GM12874 (cell line): ENCODE measurements around the gene MCEMP1.

Source experiments
- CTCF ChIP-seq: IDR thresholded peaks from 2 replicates; pipeline ENCODE4 v1.5.1; 2011; ENCODE audit warnings: low read depth, mild to moderate bottlenecking, control low read depth, low read length, moderate library complexity; ENCODE audit not compliant: insufficient read depth

Gene MCEMP1

GRCh38 chr19:7676854-7677253 lies at the start of gene MCEMP1:
Gene MCEMP1 (plus strand): TSS chr19:7677090. CDS start chr19:7677121, 31 bp downstream.
- no peak for TF ChIP-seq CTCF

- TF ChIP-seq CTCF: no peak
Measured at GRCh38 chr19:7627166-7627565, 49.7 kb upstream of the MCEMP1 start.

GRCh38 chr19:7628589-7629311 lies 48.1 kb upstream of the MCEMP1 start:
- no peak for TF ChIP-seq CTCF

GRCh38 chr19:7629347-7630054 lies 47.4 kb upstream of the MCEMP1 start, which contains the start of the genes PET100 and XAB2:
Gene PET100 (plus strand): TSS chr19:7629793. CDS start chr19:7629834, 41 bp downstream.
Gene XAB2 (minus strand): TSS chr19:7629545. CDS start chr19:7629527, 18 bp downstream.
- TF ChIP-seq CTCF: no peak

- no peak for TF ChIP-seq CTCF
Measured at GRCh38 chr19:7631577-7631976, 45.3 kb upstream of the MCEMP1 start.

- no peak for TF ChIP-seq CTCF
Measured at GRCh38 chr19:7632340-7633203, 44.3 kb upstream of the MCEMP1 start.

GRCh38 chr19:7633698-7634097 lies 43.2 kb upstream of the MCEMP1 start, which contains the start of gene PCP2:
Gene PCP2 (minus strand): TSS chr19:7633719. CDS start chr19:7633457, 262 bp downstream.
- TF ChIP-seq CTCF: no peak
